SU-DHL-6 (cell line): ENCODE results near the gene PIP4K2B.

Source experiments
- CTCF ChIP-seq: fragments of 200-600 bp; sonication (generic); IDR thresholded peaks from one replicate; pipeline ENCODE4 v1.5.1; 2017; ENCODE audit warnings: antibody characterized with exemption, mild to moderate bottlenecking, low read length, moderate library complexity; ENCODE audit not compliant: insufficient read depth, poor library complexity, severe bottlenecking
- EZH2phosphoT487 ChIP-seq: fragments of 200-600 bp; sonication (generic), shearing (Covaris generic); conservative IDR thresholded peaks from 2 replicates; pipeline ENCODE4 v1.6.1; 2018; ENCODE audit warnings: mild to moderate bottlenecking, antibody characterized with exemption, low read length, moderate library complexity, mixed read lengths

- TF ChIP-seq CTCF (no peak), EZH2phosphoT487 (no peak)
Measured at GRCh38 chr17:38716368-38717005, 82.9 kb downstream of the PIP4K2B start.
